Stimulated activated CD4-positive, alpha-beta T cell treated with anti-CD3 and anti-CD28 coated beads, Interleukin-2, amount 100 ng/mL, for 4 hours (primary cell): ENCODE results near the gene RALGDS.

Experiments
- DNase-seq: peaks from one replicate; pipeline ENCODE4 v3.0.0-alpha.2; 2020; ENCODE audit warnings: low read depth

The RALGDS gene

GRCh38 chr9:133051281-133051900 is 69.6 kb downstream of the RALGDS start:
- DNase-seq: no peak

GRCh38 chr9:133050781-133051180 is 70.3 kb downstream of the RALGDS start:
- no peak for DNase-seq

DNA sequence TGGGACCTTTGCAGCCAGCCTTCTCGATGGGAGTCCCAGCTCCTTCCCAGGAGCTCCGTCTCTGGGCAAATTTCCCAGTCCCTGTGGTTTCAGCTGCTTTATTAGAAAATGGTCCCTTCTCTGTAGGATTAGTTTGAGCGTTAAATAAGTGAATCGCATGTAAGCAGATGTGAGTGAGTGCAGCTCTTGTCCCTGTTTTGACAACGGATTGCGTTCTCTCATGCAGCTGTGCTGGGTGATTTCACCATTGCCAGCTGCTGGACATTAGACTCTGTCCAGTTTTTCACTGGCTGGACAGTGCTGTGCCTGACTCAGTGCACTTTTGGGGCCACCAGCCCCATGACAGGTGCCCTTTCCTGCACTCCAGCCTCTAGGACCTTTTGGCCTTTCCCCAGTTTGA is 70.9 kb downstream of the RALGDS start:
- DNase-seq: no peak

GRCh38 chr9:133049043-133049442 is 72.0 kb downstream of the RALGDS start:
- no peak for DNase-seq

GRCh38 chr9:133048595-133048994 is 72.4 kb downstream of the RALGDS start:
- no peak for DNase-seq
